Mammary epithelial cell (primary cell): ENCODE results near the gene KIF17.

Source experiments
- CTCF ChIP-seq, 2 donors: IDR thresholded peaks in 1 of 2; conservative IDR thresholded peaks in 1 of 2; 2 replicates each; pipeline ENCODE4 v1.5.1; 2011 to 2012; ENCODE audit warnings: inconsistent platforms in 2 of 2, low read length in 2 of 2, mild to moderate bottlenecking in 2 of 2, control low read depth in 1 of 2, low read depth in 1 of 2; ENCODE audit not compliant: insufficient read depth in 1 of 2; ENCODE audit errors: extremely low read depth in 1 of 2
- EZH2 ChIP-seq: IDR thresholded peaks from 2 replicates; pipeline ENCODE4 v1.6.1; 2012; ENCODE audit warnings: low read length, inconsistent platforms, borderline replicate concordance

GRCh38 chr1:20760322-20760721, 42.5 kb upstream of the KIF17 start:
- TF ChIP-seq CTCF (conservative IDR thresholded peaks at IDR 0.05 in 1 of 2, IDR thresholded peaks at IDR 0.05 in 1 of 2; ENCODE audit: extremely low read depth in 1 of 2, insufficient read depth in 1 of 2, low read depth in 1 of 2, low read length in 2 of 2) (no peak), EZH2 (no peak)
